GM13977 (cell line): Measurements from ENCODE around the gene C20orf202.

Source experiments
- DNase-seq: peaks from one replicate; pipeline ENCODE4 v3.0.0; 2012; ENCODE audit warnings: low spot score
- in situ Hi-C: fragments of 300-500 bp; cut with MboI; formaldehyde crosslinking; loops from one replicate; pipeline ENCODE4 v1.12.0; 2022; ENCODE audit warnings: low sequenced_read_pairs, low pct_unique_long_range_greater_than_20kb, mixed read lengths, inconsistent platforms; ENCODE audit not compliant: unreplicated experiment
- TF ChIP-seq, protein P1 (sequence below): IDR thresholded peaks from 2 replicates; pipeline ENCODE4 v1.5.1; 2012; ENCODE audit warnings: mild to moderate bottlenecking, control low read depth; ENCODE audit not compliant: insufficient read depth; ENCODE audit errors: extremely low read depth, missing control alignments

Gene C20orf202

DNA sequence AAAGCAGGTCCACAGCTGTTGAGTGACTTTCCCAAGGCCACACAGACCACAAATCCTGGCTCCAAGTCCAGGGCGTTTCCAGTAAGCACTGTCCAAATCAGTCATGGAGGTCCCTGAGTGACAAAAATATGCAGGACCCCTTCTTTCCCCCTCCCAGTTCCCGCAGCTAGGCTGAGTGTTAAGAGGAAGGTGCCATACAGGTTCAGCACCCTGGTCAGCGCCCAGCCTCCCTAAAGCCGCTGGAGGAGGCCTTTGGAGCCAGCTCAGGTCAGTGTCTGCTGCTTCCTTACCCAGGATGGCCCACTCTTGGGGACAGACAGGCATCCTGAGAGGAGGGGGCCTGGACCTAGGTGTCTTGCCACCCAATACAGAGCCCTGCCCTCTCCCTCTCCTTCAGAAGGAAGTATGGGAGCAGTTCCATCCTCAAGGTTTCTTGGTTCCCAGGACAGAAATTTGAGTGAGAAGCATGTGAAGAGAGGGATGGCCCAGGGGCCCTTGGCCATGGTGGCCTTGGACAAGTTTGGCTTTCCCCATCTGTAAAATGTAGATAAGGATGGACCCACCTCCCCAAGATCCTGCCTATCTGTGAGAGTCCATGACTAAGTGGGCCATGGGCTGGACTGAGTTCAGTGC is 31.7 kb upstream of the C20orf202 start:
- TF ChIP-seq, protein P1, sequence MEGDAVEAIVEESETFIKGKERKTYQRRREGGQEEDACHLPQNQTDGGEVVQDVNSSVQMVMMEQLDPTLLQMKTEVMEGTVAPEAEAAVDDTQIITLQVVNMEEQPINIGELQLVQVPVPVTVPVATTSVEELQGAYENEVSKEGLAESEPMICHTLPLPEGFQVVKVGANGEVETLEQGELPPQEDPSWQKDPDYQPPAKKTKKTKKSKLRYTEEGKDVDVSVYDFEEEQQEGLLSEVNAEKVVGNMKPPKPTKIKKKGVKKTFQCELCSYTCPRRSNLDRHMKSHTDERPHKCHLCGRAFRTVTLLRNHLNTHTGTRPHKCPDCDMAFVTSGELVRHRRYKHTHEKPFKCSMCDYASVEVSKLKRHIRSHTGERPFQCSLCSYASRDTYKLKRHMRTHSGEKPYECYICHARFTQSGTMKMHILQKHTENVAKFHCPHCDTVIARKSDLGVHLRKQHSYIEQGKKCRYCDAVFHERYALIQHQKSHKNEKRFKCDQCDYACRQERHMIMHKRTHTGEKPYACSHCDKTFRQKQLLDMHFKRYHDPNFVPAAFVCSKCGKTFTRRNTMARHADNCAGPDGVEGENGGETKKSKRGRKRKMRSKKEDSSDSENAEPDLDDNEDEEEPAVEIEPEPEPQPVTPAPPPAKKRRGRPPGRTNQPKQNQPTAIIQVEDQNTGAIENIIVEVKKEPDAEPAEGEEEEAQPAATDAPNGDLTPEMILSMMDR: no peak
- DNase-seq: no peak
- in situ Hi-C loops: no loop called here

DNA sequence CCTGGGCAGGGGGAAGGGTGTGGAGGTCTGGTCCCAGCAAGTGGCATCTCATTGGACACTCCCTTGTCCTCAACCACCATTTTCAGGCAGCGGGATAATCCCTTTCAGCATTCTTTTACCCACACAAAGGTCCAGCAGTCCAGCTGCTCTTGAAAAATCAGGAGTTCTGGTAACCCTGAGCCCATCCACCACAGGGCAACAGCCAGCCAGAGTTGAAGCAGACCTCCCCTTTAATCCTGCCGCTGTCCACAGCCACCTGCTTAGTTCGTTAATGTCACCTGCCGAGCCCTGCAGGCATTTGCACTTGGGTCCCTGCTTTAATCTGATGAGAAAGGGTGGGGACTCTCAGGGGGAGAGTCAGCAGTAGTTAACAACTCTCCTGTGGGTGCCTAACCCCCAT is 29.6 kb upstream of the C20orf202 start:
- no peak for DNase-seq
- in situ Hi-C loops: no loop called here
- TF ChIP-seq, protein P1: no peak

DNA sequence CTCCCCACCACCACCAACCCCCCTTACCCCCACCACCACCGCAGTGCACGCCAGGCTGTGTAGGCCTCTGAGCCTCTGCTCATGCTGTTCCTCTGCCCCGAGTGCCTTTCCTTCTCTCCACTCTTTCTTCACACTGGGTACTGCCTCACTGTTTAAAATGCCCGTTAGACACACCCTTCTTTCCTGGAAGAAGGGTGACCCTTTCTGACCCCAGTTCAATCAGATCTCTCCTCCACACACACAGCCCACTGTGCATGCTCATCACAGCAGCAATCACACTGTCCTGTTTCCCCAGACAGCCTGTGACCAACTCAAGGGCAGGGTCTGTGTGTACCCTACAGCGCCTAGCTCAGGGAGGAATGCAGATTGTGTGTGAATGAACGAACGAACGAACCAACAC is 28.5 kb upstream of the C20orf202 start:
- in situ Hi-C loops: no loop called here
- TF ChIP-seq, protein P1: no peak
- no peak for DNase-seq

DNA sequence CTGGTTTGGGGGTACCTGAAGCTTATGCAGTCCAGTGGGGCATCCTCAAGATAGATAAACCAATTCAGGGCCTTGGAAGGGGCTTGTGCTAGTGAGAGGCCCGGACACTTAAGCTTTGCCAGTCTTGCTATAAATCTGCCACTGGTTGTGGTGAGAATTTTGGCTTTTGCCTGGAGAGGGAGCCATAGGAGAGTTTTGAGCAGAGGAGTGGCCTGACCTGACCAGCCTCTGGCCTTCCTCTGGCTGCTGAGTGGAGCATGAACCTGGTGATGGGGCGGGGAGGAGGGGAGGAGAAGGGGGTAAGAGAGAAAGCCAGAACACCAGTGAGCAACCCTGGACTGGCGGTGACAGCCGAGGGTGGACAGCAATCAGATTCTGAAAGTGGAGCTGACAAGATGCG is 25.6 kb upstream of the C20orf202 start:
- TF ChIP-seq, protein P1: peak; percentile 16
- no peak for DNase-seq
- in situ Hi-C loops: no loop called here

DNA sequence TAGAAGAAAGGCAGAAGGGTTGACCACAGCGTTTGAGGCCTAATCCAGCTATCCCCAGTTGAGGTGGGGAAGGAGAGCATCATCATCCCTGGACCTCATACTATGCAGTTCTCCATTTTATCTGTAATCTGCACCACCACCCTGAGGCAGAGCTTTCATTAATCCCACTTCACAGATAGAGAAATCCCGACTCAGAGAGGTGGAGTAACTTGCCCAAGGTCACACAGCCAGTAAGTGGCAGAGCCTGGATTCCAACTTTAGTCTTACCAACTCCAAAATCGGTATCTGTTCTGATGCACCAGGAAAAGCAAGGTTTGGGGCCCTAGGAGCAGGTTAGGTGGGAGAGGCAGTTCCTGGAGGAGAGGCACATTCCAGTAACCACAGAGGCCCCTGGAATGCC is 25.2 kb upstream of the C20orf202 start:
- DNase-seq: no peak
- in situ Hi-C loops: no loop called here
- TF ChIP-seq, protein P1: no peak

DNA sequence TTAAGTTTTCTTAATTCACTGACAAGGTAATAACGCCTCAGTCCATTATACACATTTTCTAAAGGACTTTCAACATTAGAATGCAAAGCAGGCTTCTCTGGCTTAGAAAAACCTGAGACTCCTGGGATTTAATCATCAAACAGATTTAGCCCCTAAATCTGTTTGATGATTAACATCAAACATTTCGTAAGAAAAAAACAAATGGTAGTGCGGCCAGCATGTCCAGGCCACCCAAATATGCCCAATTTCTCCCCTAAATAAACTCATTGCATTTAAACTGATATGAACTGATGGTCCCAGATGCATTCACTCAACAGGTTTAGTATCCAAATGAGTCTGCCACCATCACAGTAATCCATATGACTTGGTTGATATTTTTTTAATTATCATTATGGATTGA is 24.6 kb upstream of the C20orf202 start:
- TF ChIP-seq, protein P1: no peak
- in situ Hi-C loops: no loop called here
- no peak for DNase-seq
